HG03442 (cell line): Measurements from ENCODE around the gene NFKBIA.
A peak's percentile ranks its signal among the peaks of the same experiment; 100 is the strongest.
"Not testable (repeated sequence)": the region's sequence is repeated elsewhere in the genome, so short reads cannot be mapped to it uniquely, and the experiment has no call there.

Source experiments
- ATAC-seq: cut with Tn5 transposase; IDR thresholded peaks from one replicate; pipeline ENCODE4 v1.9.1; 2021; ENCODE audit warnings: mild to moderate bottlenecking, moderate library complexity; ENCODE audit not compliant: unreplicated experiment

NFKBIA gene

DNA sequence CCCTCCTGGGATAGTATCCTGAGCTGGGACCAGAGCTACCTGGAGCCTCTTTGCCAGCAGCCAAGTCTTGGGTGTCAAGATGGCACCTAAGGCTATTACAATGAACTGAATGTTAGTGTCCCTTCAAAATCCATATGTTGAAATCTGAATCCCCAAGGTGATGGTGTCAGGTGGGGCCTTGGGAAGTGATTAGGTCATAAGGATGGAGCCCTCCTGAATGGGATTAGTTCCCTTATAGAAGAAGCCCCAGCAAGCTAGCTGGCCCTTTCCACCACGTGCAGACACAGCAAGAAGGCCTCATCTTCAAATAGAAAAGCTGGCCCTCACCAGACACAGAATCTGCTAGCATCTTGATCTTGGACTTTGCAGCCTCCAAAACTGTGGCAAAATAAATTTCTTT lies 12.4 kb downstream of the NFKBIA start:
- ATAC-seq: no peak

DNA sequence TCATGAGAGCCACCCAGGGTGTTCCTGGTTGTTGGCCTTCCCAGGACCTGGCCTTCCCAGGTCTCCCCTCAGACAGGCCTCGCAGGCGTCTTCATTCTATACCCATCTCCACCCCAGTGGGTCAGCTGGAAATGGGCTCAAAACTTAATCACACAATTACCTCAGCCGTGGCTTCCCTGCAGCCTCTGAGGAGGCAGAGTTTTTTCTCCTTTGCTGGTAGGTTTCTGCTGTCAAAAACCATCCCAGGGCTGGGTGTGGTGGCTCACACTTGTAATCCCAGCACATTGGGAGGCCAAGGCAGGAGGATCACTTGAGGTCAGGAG lies 13.2 kb downstream of the NFKBIA start:
- ATAC-seq: no peak

DNA sequence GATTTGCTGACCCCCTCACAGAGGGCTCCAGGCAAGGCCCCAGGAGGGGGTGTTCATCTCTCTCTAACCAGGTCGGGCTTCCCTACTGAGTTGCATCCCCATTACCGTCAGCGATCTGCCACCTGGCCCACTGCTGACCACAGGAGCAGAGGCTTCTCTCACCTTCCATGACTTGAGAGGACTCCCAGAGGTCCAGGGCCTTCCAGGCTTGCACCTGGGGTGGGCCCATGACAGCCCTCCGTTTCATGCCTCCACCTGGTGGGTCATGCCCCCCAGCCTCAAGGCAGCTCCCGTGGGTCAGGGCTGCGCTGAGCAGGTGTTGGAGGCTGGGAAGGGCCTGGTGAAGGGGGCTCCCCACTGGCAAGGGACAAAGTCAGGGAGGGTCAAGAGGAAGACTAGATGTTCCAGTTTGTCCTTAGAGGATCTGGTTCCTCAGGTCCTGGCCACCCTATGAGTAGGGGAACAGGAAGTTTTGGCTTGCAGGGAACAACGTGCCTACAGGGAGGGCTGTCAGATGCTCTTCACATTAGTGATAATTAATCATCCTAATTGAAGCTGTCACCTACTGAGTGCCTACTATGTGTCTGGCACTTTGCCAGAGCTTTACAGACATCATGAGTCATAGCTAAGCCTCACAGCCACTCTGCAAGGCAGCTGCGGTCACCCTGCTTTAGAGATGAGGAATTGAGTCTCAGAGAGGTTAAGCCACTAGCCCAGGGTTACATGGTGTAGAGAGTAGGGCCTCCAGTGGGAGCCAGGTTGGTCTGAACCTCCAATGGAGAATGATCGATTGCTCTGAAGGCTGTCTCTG lies 13.8 kb downstream of the NFKBIA start:
- ATAC-seq: peak; percentile 82

DNA sequence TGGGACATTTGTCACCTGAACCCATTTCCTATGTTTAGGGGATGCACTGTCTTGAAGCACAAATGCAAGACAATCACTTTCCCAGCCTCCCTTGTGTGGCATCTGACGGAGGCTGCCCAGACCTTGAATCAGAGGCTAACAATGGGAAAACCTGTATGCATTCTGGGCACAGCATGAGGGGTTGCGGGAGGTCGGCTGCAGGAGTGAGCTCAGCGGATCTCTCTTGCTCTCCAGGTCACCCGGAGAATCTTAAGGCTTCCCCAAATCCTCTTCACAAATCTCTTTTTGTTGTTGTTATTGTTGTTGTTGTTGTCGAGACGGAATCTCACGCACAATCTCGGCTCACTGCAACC lies 15.3 kb downstream of the NFKBIA start:
- ATAC-seq: no peak

DNA sequence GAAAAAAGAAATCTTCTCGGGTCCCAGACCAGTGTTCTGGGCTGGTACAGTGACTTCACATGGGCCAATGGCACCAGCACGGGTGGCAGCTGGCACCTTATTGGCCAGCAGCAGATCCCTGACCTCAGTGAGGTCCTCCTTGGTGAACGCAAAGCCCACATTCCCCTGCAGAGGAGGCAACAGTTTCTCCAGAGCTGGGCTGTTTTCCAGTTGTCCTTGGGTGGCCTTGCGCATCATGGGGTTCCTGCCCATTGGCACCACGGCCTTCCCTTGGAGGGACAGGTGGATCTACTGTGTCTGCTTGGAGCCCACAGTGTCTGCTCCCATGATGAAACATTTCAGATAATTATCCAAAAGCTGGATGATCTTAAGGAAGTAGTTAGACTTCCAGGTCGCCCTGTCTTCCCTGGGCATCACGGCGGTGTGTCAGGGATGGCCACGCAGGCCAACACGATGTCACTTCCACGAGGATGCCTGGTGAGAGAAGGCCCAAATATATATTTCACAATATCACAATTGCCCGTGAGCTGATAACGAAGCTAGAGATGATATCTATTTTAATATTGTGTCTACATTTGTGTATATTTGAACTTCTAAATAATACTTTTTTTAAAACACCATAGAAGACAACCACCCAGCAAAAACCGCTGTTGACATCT lies 15.8 kb downstream of the NFKBIA start:
- no peak for ATAC-seq

DNA sequence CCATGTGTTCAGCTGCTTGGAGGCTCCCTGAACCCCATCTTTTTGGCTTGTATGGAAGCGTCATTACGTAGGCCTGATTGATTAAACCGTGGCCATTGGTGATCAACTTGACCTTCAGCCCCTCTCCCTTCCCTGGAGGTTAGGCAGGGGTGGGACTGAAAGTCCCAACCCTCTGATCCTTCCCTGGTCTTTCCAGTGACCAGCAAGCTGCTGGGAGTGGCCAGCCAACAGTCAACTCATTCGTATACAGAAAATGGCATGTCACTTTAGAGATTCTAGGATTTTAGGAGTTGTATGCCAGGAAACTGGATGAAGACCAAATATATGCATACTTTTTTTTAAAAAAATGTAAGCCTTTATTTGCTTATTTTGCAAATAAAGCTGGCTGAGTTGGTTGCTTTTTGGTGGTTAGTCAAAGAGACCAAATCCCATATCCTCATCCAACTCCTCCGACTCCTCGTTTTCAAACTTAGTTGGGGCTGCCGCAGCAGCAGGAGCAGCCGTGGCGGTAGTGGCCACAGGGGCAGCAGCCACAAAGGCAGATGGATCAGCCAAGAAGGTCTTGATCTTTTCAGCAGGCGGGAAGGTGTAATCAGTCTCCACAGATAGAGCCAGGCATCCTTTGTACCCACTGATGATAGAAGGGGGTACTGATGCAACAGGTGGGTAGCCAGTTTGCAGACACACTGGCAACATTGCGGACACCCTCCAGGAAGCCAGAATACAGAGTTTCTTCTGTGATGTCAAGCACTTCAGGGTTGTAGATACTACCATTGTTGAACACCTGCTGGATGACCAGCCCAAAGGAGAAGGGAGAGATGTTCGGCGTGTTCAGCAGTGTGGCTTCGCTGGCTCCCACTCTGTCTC lies 16.6 kb downstream of the NFKBIA start:
- ATAC-seq: no peak

DNA sequence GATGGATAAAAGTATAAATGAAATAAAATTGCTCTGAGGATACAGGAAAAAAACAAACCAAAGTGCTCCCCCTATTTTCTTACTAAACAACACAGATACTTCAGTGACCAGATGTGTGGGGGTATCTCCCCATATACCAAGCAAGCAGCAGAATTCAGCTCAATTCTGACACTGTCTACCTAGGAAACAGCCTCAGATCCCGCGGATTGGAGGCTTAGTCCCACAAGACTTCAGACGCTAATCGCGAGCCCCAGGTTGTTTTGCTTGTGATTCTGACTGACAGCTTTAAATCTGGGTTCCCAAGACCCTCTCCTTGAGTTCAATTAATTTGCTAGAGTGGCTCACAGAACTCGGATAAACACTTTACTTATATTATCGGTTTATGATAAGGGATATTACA lies 17.3 kb downstream of the NFKBIA start:
- no peak for ATAC-seq

DNA sequence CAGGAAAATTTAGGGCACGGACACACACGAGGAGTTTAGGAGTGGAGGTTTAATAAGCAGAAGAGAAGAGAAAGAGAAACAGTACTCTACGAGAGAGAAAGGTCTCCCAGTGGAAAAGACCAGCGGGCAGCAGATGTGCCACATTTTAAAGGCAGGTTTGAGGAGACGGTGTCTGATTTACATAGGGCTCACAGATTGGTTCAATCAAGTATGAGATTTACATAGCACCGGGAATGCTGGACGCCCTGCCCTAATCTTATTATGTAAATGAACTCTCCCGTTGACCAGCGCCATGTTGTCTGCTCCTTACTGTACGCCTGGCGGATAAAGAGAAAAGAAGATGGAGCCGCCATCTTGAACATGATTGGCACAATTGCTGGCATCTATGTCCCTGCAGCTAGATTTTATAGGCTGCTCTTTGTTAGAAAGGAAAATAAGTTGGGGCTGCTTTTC lies 17.9 kb downstream of the NFKBIA start:
- no peak for ATAC-seq

DNA sequence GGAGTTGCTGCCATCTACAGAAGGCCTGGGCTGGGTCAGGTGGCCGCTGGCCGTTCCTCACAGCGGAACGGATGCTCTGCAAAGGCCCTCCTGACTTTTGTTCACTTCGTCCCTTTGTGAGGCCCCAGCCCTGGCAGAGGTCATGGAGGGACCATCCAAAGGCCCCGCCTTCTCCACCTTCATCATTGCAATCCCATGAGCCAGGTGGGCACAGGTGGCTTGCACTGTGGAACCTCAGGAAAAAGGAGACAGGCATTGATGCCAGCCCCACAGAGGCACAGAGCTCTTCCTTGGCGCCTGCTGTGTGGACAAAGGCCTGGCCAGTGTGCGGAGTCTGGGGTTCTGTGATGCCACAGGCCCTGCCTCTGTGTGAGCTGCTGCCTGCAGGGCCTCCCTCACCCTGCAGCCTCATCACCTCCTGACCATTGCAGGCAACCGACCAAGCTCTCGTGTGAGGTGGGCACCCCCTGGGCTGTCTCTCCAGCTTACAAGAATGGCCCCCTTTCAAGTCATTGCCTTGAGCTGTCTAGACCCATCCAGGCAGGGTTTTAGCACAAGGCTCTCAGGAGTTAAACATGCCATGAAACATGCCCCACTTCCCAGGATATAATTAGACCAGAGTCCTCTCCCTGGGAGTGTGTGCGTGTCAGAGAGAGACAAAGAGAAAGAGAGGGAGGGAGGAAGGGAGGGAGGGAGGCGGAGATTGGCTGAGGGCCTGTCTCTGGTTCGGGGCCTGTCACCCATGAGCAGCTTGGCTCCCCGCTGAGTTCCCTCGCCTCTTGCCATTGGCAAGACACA lies 19.3 kb downstream of the NFKBIA start:
- no peak for ATAC-seq

DNA sequence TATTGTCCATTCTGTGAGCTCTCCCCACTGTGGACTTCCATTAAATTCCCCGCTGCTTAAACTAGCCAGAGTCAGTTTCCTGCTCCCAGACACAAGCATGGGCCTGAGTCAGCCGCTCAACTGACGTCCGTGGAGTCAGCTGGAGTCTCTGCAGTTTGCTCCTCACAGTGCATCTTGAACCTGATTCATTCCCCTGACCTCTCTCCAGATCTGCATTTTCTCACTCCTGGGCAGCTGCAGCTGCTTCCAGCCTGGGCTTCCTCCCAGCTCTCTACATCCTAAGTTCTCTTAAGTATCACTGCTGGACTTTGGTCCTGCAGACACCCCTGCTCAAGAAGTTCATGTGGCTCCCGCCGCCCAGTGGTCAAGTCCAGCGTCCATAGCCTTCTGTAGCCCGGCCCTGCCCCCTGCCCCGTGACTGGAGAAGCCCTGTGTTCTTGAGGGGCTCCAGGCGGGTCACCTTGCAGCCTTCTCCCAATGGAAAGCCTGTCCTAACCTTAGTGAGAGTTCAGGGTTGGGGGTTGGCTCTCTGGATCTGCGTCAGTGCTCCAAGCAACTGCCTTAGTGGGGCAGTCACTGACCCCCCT lies 20.0 kb downstream of the NFKBIA start:
- ATAC-seq: no peak

DNA sequence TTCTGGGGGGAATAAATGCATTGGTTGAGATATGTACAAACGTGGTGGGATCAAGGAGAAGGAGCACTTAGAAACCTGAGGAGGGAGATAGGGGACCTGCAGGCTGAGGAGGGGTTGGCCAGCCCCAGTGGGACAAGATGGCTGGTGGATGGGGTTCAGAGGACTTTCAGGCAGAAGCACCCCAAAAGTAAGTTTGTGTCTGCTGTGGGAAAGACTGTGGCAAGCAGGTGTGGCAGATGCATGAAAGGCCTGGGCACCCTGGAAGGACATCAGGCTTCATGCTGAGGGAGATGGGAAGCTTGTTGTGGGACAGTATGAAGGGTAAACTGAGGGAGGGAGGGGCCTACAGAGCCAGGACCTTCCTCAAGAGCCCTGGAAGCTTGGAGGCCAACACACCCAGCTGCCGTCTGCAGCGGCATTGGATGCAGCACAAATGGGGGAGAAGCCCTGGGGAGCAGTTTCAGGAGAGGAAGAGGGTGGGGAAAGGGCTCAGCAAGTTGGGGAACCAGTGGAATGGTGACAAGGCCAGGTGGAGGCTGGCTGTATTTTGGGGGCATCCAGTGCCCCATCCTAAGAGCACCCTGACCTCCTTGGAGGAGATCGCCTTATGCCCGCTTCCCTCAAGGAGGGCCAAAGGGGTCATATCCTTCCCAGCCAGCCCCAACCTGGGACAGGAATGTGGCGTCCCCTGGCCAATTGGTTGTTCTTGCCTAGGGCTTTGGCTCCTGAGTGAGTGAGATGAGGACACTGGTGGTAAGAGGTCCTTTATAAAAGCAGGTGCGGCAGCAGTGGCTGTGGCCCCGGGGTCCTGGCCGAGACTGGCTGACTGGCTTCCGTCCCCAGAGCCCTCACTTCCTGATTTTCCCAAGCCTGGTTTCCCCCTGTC lies 20.7 kb downstream of the NFKBIA start:
- ATAC-seq: no peak

DNA sequence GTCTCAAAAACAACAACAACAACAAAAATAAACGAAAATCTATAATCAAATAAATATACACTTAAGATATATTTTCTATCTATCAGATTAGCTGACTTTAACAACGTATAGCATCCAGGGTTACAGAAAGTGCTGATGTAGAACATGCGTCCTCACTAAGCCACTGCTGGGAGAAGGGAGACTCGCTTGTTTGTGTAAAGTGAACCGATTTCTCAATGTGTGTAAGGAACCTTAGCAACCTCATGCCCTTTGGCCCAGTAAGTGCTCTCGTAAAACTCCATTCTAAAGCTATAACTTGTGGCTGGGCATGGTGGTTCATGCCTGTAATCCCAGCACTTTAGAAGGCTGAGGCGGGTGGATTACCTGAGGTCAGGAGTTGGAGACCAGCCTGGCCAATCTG lies 23.8 kb downstream of the NFKBIA start:
- ATAC-seq: no peak

DNA sequence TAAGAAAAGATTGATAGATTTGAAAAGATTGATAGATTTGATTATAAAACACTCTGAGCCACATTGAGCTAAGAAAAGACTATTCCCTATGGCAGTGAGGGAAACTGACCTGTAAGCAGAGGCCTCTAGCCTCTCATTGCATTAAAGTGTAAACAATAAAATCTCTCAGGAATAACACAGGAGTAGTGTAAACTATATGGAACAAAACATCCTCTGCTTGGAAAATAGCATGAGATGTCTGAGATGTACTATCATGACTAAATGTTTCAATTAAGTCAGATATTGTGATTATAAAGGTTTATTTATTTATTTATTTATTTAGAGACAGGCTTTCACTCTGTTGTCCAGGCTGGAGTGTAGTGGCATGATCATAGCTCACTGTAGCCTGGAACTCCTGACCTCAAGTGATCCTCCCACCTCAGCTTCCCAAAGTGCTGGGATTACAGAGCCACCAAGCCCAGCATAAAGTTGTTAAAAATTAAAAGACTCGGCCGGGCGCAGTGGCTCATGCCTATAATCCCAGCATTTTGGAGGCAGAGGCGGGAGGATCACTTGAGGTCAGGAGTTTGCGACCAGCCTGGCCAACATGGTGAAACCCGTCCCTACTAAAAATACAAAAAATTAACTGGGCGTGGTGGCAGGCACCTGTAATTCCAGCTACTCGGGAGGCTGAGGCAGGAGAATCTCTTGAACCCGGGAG lies 25.2 kb downstream of the NFKBIA start:
- ATAC-seq: not testable (repeated sequence)

DNA sequence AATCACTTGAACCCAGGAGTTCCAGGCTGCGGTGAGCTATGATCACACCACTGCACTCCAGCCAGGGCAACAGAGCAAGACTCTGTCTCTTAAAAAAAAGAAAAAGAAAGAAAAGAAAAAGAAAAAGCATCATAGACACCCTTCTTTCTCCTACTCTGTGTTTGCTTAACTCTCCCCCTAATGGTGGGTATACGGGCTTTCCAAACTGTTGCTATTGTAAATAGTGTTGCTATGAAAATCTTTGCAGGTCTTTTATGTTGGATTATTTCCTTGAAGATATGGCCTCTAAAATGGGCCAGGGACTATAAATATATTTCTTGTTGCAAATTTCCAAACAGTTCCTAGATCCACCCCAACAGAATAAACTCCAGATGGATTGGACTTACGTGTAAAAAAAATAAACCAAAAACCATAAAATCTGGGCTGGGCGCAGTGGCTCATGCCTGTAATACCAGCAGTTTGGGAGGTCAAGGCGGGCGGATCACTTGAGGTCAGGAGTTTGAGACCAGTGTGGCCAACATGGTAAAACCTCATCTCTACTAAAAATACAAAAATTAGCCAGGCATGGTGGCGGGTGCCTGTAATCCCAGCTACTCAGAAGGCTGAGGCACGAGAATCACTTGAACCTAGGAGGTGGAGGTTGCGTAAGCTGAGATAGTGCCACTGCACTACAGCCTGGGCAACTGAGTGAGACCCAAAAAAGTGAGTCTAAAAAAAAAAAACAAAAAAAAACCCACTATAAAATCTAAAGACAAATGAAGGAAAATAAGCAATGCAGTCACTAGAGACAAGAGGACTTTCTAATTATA lies 25.9 kb downstream of the NFKBIA start:
- no peak for ATAC-seq

DNA sequence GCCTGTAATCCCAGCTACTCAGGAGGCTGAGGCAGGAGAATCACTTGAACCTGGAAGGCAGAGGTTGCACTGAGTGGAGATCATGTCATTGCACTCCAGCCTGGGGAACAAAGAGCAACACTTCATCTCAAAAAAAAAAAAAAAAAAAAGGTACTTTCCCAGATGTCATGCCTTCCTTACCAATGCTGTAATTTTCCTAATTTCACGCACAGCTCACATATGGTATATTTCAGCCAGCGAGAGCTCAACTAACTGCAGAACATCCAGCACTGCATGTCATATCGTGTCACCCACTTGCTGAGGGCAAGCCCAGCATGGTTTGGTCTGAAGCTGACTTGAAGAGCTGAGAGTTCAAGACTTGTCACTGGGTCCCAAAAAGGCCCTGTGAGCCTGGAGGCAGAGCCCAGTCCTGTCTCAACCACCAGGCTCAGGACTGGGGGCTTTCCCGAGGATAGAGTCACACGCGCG lies 29.0 kb downstream of the NFKBIA start:
- no peak for ATAC-seq

DNA sequence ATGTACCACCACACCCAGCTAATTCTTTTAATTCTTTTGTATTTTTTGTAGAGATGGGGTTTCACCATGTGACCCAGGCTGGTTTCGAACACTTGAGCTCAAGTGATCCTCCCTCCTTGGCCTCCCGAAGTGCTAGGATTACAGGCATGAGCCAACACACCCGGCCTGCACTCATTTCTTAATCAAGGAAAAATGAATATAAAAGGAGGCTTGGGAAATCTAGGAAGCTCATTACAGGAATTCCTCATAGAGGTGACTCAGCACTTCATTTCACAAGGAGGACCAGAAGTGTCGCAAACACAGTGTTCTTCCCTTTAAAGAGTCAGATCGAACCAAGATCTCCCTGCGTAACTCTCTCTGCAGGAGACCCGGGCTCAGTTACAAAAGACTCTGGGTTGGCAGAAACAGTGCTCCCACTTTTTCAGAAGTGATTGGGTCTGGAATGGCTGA lies 30.3 kb downstream of the NFKBIA start:
- ATAC-seq: no peak

DNA sequence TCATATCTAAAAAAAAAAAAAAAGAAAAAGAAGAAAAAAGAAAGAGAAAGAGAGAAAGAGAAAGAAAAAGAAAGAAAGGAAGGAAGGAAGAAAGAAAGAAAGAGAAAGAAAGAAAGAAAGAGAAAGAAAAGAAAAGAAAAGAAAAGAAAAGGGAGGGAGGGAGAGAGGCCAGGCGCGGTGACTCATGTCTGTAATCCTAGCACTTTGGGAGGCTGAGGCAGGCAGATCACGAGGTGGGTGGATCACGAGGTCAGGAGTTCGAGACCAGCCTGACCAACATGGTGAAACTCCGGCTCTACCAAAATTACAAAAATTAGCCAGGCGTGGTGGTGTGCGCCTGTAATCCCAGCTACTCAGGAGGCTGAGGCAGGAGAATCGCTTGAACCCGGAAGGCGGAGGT lies 31.3 kb downstream of the NFKBIA start:
- ATAC-seq: not testable (repeated sequence)

DNA sequence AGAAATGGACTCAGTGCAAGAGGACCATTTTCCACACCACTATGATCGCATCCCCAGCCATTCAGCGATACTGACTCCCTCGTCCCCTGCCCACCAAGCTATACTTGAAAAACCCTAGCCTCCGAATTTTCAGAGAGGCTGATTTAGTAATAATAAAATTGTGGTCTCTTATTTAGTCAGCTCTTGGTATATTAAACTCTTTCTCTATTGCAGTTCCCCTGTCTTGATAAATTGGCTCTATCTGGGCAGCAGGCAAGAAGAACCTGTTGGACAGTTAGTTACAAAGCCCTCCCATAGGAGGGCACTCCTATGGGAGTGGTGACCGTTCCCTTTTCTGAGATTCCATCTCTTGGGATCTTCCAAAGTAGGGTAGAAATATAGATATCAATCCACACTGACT lies 33.6 kb downstream of the NFKBIA start:
- ATAC-seq: no peak
